A549 (cell line): ENCODE data around the gene MRM3.

Experiments
- CEBPB ChIP-seq, 2 experiments: fragments of >200 bp in 1 of 2; sonication (Bioruptor Twin) in 1 of 2; formaldehyde crosslinking in 1 of 2; IDR thresholded peaks; 2 replicates each; pipeline ENCODE4 v1.6.1; 2012 to 2016
- SREBF2 ChIP-seq: fragments of 450-650 bp; IDR thresholded peaks from 2 replicates; pipeline ENCODE4 v1.6.1; 2014; ENCODE audit warnings: mild to moderate bottlenecking, moderate library complexity

GRCh38 chr17:811051-811784, 29.1 kb downstream of the MRM3 start:
- TF ChIP-seq SREBF2 (no peak), CEBPB (IDR thresholded peaks at IDR 0.05) (no peak)
